Fibroblast of the aortic adventitia (primary cell): ENCODE measurements around the gene MYL10. TPM values are rescaled to one million over a fixed set of nuclear protein-coding genes. Genes with fewer than 3 reads are reported as not detected.
A peak's percentile ranks its signal among the peaks of the same experiment; 100 is the strongest.

Experiments
- DNase-seq: peaks from one replicate; pipeline ENCODE4 v3.0.0-alpha.2; 2010; ENCODE audit warnings: low read depth
- H3K4me3 ChIP-seq: 2 replicates; pipeline ENCODE4 v1.5.1; 2011; ENCODE audit warnings: low read depth, mild to moderate bottlenecking, control low read depth, low read length, moderate library complexity
- total RNA-seq: library from RNA; depleted of rRNA; stranded (reverse); fragments of >200 nt; gene quantifications from 2 replicates; pipeline ENCODE4 v1.2.3, GENCODE V29; 2012; ENCODE audit warnings: low replicate concordance
- TF ChIP-seq, protein P1 (sequence below): IDR thresholded peaks from 2 replicates; pipeline ENCODE4 v1.5.1; 2011; ENCODE audit warnings: mild to moderate bottlenecking, low read length, control low read depth, inconsistent platforms; ENCODE audit not compliant: insufficient read depth

The MYL10 gene
- total RNA-seq, 1 donor: not detected

DNA sequence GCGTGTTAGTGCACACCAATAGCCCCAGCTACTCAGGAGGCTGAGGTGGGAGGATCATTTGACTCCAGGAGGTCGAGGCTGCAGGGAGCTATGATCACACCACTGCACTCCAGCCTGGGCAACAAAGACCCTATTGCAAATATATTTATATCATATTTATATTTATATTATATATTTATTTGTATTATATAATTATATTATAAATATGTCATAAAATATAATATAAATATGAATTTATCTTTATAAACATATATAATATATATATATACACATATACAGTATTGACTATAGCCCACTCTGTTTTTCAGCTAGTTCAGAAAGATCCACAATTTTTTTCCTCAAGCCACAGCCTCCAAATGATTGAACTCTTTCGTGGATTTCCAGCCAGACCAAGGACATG is 45.3 kb upstream of the MYL10 start:
- DNase-seq: no peak
- TF ChIP-seq, protein P1, sequence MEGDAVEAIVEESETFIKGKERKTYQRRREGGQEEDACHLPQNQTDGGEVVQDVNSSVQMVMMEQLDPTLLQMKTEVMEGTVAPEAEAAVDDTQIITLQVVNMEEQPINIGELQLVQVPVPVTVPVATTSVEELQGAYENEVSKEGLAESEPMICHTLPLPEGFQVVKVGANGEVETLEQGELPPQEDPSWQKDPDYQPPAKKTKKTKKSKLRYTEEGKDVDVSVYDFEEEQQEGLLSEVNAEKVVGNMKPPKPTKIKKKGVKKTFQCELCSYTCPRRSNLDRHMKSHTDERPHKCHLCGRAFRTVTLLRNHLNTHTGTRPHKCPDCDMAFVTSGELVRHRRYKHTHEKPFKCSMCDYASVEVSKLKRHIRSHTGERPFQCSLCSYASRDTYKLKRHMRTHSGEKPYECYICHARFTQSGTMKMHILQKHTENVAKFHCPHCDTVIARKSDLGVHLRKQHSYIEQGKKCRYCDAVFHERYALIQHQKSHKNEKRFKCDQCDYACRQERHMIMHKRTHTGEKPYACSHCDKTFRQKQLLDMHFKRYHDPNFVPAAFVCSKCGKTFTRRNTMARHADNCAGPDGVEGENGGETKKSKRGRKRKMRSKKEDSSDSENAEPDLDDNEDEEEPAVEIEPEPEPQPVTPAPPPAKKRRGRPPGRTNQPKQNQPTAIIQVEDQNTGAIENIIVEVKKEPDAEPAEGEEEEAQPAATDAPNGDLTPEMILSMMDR: no peak
- no peak overlapping the region for H3K4me3 ChIP-seq

DNA sequence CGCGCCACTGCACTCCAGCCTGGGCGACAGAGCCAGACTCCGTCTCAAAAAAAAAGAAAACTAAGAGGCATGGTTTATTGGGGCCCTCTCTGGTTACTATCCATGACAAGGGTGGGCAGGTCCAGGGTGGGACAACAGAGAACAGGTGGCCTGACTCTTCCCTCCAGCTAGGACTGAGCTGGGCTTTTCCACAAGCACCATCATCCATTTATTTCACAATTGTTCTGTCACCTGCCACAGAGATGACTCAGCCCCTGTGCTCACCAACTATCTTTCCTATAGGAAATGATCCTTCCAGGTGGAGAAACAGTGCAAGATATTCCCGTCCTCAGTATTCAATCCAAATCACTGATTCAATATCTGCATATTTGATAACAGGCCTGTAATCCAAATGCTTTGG is 44.9 kb upstream of the MYL10 start:
- H3K4me3 ChIP-seq: no peak overlapping the region
- TF ChIP-seq, protein P1: no peak
- DNase-seq: no peak

DNA sequence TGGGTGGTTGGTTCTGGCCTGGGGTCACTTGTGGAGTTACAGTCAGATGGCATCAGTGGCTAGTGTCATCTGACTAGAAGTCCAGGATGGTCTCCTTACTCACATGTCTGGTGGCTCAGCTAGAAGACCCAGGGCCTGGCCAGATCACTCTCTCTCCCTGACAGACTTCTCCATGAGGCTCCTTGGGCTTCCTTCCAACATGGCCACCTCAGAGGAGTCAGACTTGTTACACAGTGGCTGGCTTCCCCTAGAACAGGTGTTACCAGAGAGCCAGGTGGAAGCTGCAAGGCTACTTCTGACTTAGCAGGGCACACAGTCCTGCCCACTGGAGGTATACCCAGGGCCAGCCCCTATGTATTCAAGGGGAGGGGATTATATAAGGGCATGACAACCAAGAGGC is 44.2 kb upstream of the MYL10 start:
- DNase-seq: no peak
- no peak overlapping the region for H3K4me3 ChIP-seq
- TF ChIP-seq, protein P1: no peak

DNA sequence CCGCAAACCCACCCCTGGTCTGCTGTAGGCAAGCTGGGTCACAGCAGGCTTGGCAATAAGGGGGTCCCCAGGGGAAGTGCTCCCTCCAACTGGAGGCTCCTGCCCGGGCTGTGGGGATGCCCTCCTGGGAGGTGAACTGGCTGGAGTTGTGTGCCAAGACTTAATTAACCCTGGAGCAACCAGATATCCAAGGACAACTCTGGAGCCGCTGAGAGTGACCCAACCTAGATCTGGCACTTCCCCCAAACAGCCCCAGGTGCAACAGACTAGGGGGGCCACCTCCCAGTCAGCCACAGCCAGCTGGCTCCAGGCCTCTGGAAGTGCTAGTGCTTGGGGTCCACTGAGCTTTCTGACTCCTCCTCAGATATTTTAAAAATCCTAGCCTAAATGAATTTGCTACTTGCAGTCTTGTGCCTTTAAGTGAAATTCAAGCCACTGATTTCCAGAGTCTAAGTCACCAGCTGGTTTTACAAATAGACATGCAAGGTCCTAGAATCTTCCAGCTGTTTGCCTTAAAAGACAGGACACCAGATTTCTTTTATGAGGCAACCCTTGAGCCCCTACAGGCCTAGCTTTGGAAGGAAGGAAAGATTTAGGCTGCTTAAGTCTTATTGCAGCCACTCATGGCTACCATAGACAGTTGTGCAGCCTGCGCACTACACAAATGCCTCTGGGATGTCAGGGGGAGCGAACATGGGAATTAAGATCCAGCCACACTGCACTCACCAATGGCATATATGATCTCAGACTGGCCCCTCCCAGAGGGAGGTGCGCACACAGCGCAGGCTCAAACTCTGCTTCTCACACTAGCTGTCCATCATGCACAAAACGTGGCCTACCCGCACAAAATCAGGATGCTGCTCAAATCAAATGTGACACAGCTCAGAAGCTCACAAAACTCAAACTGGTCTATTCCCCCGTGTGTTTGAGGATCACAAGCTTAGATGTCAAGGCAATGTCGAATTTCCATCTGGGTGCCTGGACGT is 42.6 kb upstream of the MYL10 start:
- TF ChIP-seq, protein P1: no peak
- peak; percentile 30 for DNase-seq
- H3K4me3 ChIP-seq: no peak overlapping the region

DNA sequence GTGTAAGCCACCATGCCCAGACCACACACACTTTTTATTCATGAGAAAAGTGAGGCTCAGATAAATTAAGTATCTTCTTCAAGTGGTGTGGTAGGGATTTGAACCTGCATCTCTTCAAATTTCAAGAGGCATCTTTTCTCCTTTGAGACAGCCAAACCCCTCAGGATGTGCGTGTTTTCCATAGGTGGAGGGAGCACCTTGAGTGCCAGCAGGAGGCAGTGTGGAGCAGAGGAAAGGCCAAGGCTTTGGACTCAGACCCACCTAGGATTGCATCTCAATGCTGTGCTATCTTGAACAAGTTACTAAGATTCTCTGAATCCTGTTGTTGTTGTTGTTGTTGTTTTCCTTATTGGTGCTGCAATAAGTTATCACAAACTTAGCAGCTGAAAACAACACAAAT is 40.2 kb upstream of the MYL10 start:
- DNase-seq: no peak
- TF ChIP-seq, protein P1: peak; percentile 17
- H3K4me3 ChIP-seq: no peak overlapping the region

DNA sequence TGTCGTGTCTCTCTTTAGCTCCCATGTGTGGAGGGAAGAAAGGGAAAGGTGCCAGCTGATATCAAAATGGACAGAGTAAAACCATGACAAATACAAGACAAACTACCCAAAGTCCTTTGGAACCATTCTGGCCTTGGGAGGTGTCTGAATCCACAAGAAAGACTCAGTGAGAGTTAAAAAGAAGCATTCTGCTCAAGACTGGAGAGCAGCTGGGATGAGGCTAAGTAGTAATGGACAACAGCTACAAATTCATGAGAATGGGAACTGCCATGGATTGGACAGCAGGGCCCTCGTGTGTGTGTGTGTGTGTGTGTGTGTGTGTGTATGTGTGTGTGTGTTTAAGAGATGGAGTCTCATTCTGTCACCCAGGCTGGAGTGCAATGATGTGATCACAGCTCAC is 39.6 kb upstream of the MYL10 start:
- TF ChIP-seq, protein P1: no peak
- DNase-seq: no peak
- no peak overlapping the region for H3K4me3 ChIP-seq

DNA sequence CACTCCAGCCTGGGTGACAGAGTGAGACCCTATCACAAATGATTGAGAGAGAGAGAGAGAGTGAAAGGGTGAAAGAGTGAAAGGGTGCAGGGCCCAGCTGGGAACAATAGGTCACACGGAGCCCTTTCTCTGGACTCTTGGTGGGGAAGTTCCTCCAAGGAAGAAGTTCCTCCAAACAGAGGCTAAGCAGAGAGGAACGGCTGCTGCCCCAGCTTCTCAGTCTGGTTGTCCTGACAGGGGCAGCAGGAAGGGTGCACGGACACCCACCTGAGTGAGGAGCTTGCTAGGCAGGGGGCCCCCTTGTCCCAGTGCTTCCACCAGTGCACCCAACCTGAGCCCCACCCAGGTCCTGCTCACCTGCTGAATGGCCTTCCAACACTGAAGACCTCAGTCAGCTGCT is 38.8 kb upstream of the MYL10 start:
- DNase-seq: no peak
- TF ChIP-seq, protein P1: no peak

More for the DNA sequence above, 38.8 kb upstream of the MYL10 start:
- no peak overlapping the region for H3K4me3 ChIP-seq
